Measurements from ENCODE around the gene SPATA46. TPM values are rescaled to one million over a fixed set of nuclear protein-coding genes. Genes with fewer than 3 reads are reported as not detected.

The SPATA46 gene
- total RNA-seq, 1 donor from 2014 or later = not detected

DNA sequence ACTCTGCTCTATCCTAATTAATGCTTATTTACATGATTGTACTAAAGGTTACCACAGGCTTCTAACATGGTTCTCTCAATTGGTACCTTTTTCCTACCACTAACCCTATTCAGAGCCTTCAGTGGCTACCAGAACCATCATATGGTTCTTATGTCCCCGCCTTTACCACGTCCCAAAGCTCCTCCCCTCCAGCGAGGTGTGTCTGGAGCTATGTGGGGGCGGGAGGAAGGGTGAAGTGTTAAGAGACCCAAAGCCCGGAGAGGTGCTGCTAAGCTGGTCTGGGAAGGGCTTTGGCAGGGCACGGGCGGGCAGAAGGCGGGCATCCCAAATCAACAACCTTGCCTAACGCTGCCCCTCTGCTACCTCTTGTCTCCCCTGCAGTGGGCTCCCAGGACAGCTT is 10.0 kb downstream of the SPATA46 start:
- TF ChIP-seq, protein P1, sequence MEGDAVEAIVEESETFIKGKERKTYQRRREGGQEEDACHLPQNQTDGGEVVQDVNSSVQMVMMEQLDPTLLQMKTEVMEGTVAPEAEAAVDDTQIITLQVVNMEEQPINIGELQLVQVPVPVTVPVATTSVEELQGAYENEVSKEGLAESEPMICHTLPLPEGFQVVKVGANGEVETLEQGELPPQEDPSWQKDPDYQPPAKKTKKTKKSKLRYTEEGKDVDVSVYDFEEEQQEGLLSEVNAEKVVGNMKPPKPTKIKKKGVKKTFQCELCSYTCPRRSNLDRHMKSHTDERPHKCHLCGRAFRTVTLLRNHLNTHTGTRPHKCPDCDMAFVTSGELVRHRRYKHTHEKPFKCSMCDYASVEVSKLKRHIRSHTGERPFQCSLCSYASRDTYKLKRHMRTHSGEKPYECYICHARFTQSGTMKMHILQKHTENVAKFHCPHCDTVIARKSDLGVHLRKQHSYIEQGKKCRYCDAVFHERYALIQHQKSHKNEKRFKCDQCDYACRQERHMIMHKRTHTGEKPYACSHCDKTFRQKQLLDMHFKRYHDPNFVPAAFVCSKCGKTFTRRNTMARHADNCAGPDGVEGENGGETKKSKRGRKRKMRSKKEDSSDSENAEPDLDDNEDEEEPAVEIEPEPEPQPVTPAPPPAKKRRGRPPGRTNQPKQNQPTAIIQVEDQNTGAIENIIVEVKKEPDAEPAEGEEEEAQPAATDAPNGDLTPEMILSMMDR (conservative IDR thresholded peaks at IDR 0.05) = no peak
- no peaks in the 10 kb centered on the region for H3K27me3 Mint-ChIP-seq (ENCODE audit: low read depth)
- no peaks in the 10 kb centered on the region for H3K36me3 Mint-ChIP-seq (ENCODE audit: low read depth)
- H3K4me3 Mint-ChIP-seq = no peak overlapping the region
- no peak for DNase-seq (ENCODE audit: low read depth, low spot score)
- H3K9me3 Mint-ChIP-seq = no peaks in the 10 kb centered on the region
- no peak overlapping the region for H3K27ac Mint-ChIP-seq (ENCODE audit: unreplicated experiment)
- no peaks in the 10 kb centered on the region for H3K4me1 Mint-ChIP-seq

- DNase-seq (ENCODE audit: low read depth, low spot score) = no peak
- no peak overlapping the region for H3K4me3 Mint-ChIP-seq
- no peak overlapping the region for H3K27ac Mint-ChIP-seq (ENCODE audit: unreplicated experiment)
- no peaks in the 10 kb centered on the region for H3K4me1 Mint-ChIP-seq
- TF ChIP-seq, protein P1 (conservative IDR thresholded peaks at IDR 0.05) = no peak
- H3K27me3 Mint-ChIP-seq (ENCODE audit: low read depth) = no peaks in the 10 kb centered on the region
- no peaks in the 10 kb centered on the region for H3K9me3 Mint-ChIP-seq
- no peaks in the 10 kb centered on the region for H3K36me3 Mint-ChIP-seq (ENCODE audit: low read depth)
Observed at GRCh38 chr1:162366149-162366548, 10.5 kb downstream of the SPATA46 start.

DNA sequence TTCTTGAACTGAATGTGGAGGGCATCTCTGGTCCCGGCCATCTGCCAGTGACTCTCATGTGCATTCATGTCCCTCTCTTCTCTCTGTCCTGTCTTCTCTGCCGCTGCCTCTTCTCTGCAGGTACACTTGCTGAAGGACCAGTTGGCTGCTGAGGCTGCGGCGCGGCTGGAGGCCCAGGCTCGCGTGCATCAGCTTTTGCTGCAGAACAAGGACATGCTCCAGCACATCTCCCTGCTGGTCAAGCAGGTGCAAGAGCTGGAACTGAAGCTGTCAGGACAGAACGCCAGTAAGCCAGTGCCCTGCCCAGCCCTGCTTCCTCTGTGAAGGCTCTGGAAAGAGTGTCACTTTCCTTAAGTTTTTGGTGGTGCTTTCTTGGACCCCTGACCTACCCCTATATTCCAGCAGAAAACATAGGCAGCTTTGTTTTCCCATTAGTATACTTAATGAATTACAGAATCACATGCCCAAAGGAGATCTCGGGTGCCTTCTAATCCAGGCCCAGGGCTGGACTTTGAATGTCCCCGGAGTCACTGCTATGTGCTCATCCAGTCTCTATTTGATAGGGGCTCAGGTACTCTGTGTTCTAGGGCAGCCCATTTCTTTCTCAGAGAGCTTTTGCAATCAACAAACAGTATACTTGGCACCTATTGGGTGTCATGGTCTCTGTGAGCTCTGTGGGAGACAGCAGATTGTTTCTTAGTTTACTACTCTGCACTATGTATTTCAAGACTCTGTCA is 11.2 kb downstream of the SPATA46 start:
- Mint-ChIP-seq H3K27ac (ENCODE audit: unreplicated experiment) (no peak overlapping the region), H3K9me3 (no peaks in the 10 kb centered on the region), H3K4me1 (no peaks in the 10 kb centered on the region), H3K27me3 (ENCODE audit: low read depth) (no peaks in the 10 kb centered on the region), H3K4me3 (no peak overlapping the region), H3K36me3 (ENCODE audit: low read depth) (no peaks in the 10 kb centered on the region)
- TF ChIP-seq, protein P1 (conservative IDR thresholded peaks at IDR 0.05) = no peak
- DNase-seq (ENCODE audit: low read depth, low spot score) = no peak

DNA sequence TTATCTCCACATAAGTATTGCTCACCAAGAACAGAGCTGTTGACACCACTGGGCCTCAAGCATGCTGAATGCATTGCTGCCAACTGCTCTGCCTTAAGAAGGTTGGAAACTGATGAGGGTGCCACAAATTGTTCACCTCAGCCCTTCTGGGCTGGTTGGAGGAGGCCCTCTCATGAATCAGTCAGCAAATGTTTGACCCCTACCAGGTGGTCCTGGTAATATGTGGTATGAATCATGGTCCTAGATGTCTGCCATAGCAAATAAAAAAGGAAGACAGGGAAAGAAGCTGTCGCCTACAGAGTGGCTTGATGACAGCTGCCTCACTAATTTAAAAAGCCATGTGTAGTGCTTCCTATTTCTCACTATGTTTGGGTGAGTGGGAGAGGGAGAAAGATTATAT is 12.2 kb downstream of the SPATA46 start:
- Mint-ChIP-seq H3K27me3 (ENCODE audit: low read depth) (no peaks in the 10 kb centered on the region), H3K36me3 (ENCODE audit: low read depth) (no peaks in the 10 kb centered on the region), H3K9me3 (no peaks in the 10 kb centered on the region), H3K4me3 (no peak overlapping the region), H3K27ac (ENCODE audit: unreplicated experiment) (no peak overlapping the region), H3K4me1 (no peaks in the 10 kb centered on the region)
- DNase-seq (ENCODE audit: low read depth, low spot score) = no peak
- TF ChIP-seq, protein P1 (conservative IDR thresholded peaks at IDR 0.05) = no peak

DNA sequence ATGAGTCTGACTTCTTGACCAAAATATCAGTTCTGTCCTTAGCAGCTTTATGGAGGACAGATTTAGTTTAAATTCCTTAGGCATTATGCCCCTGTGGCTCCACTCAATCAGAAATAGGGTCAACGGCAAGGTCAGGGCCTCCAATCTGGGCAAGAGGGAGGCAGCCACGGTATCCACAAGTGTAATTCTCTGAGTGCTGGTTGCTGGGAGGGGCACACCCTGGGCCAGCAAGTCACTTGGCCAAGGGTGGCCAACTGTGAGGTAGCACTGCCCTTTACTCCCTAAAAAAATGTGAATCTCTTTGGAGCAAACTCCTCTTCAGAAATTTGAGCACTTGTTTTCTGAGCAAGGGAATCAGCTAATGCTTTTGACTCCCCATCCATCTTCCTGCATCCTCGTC is 12.8 kb downstream of the SPATA46 start:
- Mint-ChIP-seq H3K9me3 (no peaks in the 10 kb centered on the region), H3K27ac (ENCODE audit: unreplicated experiment) (no peak overlapping the region), H3K4me1 (peaks cover under 1% of the 10 kb centered on the region), H3K36me3 (ENCODE audit: low read depth) (no peaks in the 10 kb centered on the region), H3K27me3 (ENCODE audit: low read depth) (no peaks in the 10 kb centered on the region), H3K4me3 (no peak overlapping the region)
- TF ChIP-seq, protein P1 (conservative IDR thresholded peaks at IDR 0.05) = no peak
- no peak for DNase-seq (ENCODE audit: low read depth, low spot score)

All from neural crest cell (in vitro differentiated cells).